ENCODE results near the gene GOLGA8B.

- TF ChIP-seq, protein P1, sequence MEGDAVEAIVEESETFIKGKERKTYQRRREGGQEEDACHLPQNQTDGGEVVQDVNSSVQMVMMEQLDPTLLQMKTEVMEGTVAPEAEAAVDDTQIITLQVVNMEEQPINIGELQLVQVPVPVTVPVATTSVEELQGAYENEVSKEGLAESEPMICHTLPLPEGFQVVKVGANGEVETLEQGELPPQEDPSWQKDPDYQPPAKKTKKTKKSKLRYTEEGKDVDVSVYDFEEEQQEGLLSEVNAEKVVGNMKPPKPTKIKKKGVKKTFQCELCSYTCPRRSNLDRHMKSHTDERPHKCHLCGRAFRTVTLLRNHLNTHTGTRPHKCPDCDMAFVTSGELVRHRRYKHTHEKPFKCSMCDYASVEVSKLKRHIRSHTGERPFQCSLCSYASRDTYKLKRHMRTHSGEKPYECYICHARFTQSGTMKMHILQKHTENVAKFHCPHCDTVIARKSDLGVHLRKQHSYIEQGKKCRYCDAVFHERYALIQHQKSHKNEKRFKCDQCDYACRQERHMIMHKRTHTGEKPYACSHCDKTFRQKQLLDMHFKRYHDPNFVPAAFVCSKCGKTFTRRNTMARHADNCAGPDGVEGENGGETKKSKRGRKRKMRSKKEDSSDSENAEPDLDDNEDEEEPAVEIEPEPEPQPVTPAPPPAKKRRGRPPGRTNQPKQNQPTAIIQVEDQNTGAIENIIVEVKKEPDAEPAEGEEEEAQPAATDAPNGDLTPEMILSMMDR (IDR thresholded peaks at IDR 0.05; ENCODE audit: control extremely low read depth in 1 of 3, insufficient read depth in 1 of 3, low read depth in 1 of 3, low read length in 3 of 3), result no peak
- TF ChIP-seq SRF (IDR thresholded peaks at IDR 0.05; ENCODE audit: low read depth, low read length) (no peak), RAD21 (IDR thresholded peaks at IDR 0.05 in 1 of 2, conservative IDR thresholded peaks at IDR 0.05 in 1 of 2; ENCODE audit: low read depth in 2 of 2, low read length in 2 of 2) (no peak), ZNF274 (IDR thresholded peaks at IDR 0.05; ENCODE audit: borderline replicate concordance, extremely low read depth, low read length) (no peak), JUND (IDR thresholded peaks at IDR 0.05; ENCODE audit: low read length) (no peak), POLR2AphosphoS5 (IDR thresholded peaks at IDR 0.05; ENCODE audit: low read depth, low read length) (no peak)
These were observed 29.9 kb upstream of the GOLGA8B start for GRCh38 chr15:34613301-34613700.
